Adipose tissue (tissue), 3 donors: ENCODE results near the gene IRS2. TPM values are rescaled to one million over a fixed set of nuclear protein-coding genes. Genes with fewer than 3 reads are reported as not detected.

Source experiments
- H3K27ac ChIP-seq: one replicate; pipeline ENCODE4 v1.5.1; 2013; ENCODE audit warnings: low read depth, low read length
- WGBS, 3 donors: extraction: QIAGEN DNeasy Blood & Tissue Kit; methylation state at CpG; one replicate each; pipeline ENCODE4 v1.1.7; 2013; 5-methylcytosine and 5-hydroxymethylcytosine counted together
- polyA plus RNA-seq, 3 donors: library from polyadenylated mRNA; stranded (reverse); fragments of 200-250 nt; gene quantifications; one replicate each; pipeline ENCODE4 v1.2.3, GENCODE V29; 2013
- donor health status: healthy with polysubstance abuse.
- donor health status: Bipolar disorder and iron deficiency.
- donor health status: healthy.

Gene IRS2
- polyA plus RNA-seq, 3 donors = 3.8 to 45.7 (median 8.2) TPM

- no peak overlapping the region for H3K27ac ChIP-seq
- 67 to 73% (median 71%) methylated on average over 73 to 81 of the region's 81 CpGs for WGBS, 3 donors
Measured at GRCh38 chr13:109783815-109784589, 2.4 kb downstream of the IRS2 start.

DNA sequence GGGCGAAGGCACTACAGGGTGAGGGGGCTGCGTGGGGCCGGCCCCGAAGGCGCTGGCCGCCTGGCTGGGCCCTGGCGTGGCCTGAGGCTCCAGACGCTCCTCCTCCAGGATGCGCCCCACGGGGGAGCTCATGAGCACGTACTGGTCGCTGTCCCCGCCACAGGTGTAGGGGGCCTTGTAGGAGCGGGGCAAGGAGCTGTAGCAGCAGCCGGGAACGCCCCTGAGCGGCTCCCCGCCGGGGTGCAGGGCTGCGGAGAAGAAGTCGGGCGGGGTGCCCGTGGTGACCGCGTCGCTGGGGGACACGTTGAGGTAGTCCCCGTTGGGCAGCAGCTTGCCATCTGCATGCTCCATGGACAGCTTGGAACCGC lies 3.0 kb downstream of the IRS2 start:
- WGBS, 3 donors = 86 to 96% (median 95%) methylated on average over 26 to 29 of the region's 29 CpGs
- H3K27ac ChIP-seq = no peak overlapping the region

DNA sequence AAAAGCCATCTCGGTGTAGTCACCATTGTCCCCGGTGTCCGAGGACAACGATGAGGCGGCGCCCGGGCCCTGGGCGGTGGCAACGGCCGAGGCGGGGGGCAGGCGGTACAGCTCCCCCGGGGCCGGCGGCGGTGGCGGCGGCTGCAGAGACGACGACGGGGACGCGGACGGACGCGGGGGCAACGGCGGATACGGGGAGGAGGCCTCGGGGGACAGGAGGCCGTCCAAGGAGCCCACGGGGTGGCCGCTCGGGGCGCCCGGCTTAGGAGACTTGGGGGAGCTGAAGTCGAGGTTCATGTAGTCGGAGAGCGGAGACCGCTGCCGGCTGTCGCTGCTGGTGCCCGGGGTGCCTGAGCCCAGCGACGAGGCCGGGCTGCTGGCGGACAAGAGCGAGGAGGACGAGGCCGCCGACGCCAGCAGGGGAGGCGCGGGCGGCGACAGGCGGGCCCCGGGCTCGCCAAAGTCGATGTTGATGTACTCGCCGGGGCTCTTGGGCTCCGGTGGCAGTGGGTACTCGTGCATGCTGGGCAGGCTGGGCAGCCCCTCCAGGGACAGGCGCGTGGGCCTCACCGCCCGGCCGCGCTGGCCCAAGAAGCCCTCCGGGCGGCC lies 3.5 kb downstream of the IRS2 start:
- 95 to 98% (median 98%) methylated on average over 64 to 72 of the region's 72 CpGs for WGBS, 3 donors
- no peak overlapping the region for H3K27ac ChIP-seq

- 93 to 96% (median 96%) methylated on average over 75 to 77 of the region's 77 CpGs for WGBS, 3 donors
- no peak overlapping the region for H3K27ac ChIP-seq
Measured at GRCh38 chr13:109782066-109782822, 4.1 kb downstream of the IRS2 start.

GRCh38 chr13:109781384-109782065 lies 4.9 kb downstream of the IRS2 start:
- WGBS, 3 donors = 58 to 71% (median 65%) methylated on average over 28 of the region's 28 CpGs

GRCh38 chr13:109780845-109781383 lies 5.5 kb downstream of the IRS2 start:
- 48 to 67% (median 65%) methylated on average over 11 of the region's 11 CpGs for whole genome bisulfite sequencing, 3 donors
- H3K27ac ChIP-seq = no peak overlapping the region

More at GRCh38 chr13:109781384-109782065, 4.9 kb downstream of the IRS2 start:
- H3K27ac ChIP-seq = no peak overlapping the region

GRCh38 chr13:109779876-109780510 lies 6.4 kb downstream of the IRS2 start:
- no peak overlapping the region for H3K27ac ChIP-seq
- 66 to 73% (median 72%) methylated on average over 7 of the region's 7 CpGs for WGBS, 3 donors

GRCh38 chr13:109779074-109779473 lies 7.3 kb downstream of the IRS2 start:
- H3K27ac ChIP-seq = no peak overlapping the region
- WGBS, 3 donors = 39 to 56% (median 46%) methylated on average over 4 of the region's 4 CpGs

DNA sequence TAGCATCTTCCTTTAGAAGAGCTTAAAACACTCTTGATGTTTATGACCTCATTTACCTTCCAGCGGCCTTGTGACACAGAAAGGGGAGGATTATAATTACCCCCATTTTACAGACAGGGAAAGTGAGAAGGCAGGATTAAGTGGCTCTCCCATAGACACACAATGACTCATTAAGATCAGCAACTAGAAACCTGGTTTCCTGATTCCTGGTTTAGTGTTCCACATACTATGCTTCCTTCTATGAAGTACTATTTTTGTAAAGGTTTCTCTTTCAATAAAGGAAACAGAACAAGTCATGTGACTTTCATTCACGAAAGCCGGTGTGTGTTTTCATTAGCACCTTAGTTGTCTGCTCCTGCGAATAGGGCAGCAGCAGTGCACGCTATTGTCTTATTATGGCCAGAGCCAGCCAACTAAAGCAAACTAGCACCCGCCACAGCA lies 8.3 kb downstream of the IRS2 start:
- no peak overlapping the region for H3K27ac ChIP-seq
- 39 to 48% (median 47%) methylated on average over 6 of the region's 6 CpGs for WGBS, 3 donors

- no peak overlapping the region for H3K27ac ChIP-seq
Measured at GRCh38 chr13:109776575-109776974, 9.8 kb downstream of the IRS2 start.

DNA sequence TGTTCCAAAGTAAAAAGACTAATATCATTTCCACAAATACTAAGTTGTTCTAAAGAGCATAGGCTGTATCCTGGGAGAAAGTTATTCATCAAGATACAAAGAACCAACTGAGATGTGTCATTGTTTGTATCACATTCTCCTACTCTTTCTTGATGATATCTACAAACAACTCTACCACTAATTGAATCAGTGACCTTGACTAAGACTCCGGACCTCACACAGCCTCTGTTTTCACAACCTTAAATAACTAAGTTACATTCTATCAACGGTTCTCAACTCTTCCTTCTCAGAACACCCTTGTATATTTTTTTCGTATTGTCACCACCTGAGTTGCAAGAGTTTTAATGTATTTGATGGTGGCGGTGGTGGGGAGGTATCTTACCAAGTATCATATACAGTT lies 12.6 kb downstream of the IRS2 start:
- 65 to 95% (median 90%) methylated on average over 4 of the region's 4 CpGs for WGBS, 3 donors
- no peak overlapping the region for H3K27ac ChIP-seq

- 95% methylated on average over 6 of the region's 6 CpGs for WGBS, 3 donors
- H3K27ac ChIP-seq = no peak overlapping the region
Measured at GRCh38 chr13:109773276-109773675, 13.1 kb downstream of the IRS2 start.

DNA sequence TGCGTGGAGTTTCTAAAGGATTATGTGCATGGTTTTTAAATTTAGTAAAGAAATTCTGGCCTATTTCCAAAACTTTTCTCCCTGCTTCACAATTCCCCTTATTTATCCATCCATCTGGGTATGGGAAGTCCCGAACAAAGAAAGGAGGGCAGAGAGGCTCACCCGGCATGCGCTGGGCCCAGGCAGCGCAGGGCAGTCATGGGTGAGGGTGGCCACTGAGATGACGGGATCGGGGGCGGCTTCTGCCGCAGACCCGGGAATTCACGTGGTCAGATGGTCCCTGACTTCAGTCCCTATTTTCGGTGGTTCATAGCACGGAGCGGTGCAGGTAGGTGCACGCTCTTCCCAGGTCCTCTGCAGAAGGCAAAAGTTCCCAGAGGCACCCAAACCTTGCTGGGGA lies 14.5 kb downstream of the IRS2 start:
- no peak overlapping the region for H3K27ac ChIP-seq
- 89 to 95% (median 91%) methylated on average over 15 of the region's 15 CpGs for WGBS, 3 donors

- H3K27ac ChIP-seq = no peak overlapping the region
- 95 to 96% (median 95%) methylated on average over 6 of the region's 6 CpGs for WGBS, 3 donors
Measured at GRCh38 chr13:109770436-109770835, 15.9 kb downstream of the IRS2 start.

GRCh38 chr13:109769921-109770320 lies 16.5 kb downstream of the IRS2 start:
- WGBS, 3 donors = 85 to 91% (median 90%) methylated on average over 5 of the region's 5 CpGs
- H3K27ac ChIP-seq = no peak overlapping the region

- H3K27ac ChIP-seq = no peak overlapping the region
- 74 to 84% (median 84%) methylated on average over 4 of the region's 4 CpGs for WGBS, 3 donors
Measured at GRCh38 chr13:109769275-109769674, 17.1 kb downstream of the IRS2 start.

- 91 to 95% (median 94%) methylated on average over 10 of the region's 10 CpGs for WGBS, 3 donors
- no peak overlapping the region for H3K27ac ChIP-seq
Measured at GRCh38 chr13:109768616-109769015, 17.8 kb downstream of the IRS2 start.

DNA sequence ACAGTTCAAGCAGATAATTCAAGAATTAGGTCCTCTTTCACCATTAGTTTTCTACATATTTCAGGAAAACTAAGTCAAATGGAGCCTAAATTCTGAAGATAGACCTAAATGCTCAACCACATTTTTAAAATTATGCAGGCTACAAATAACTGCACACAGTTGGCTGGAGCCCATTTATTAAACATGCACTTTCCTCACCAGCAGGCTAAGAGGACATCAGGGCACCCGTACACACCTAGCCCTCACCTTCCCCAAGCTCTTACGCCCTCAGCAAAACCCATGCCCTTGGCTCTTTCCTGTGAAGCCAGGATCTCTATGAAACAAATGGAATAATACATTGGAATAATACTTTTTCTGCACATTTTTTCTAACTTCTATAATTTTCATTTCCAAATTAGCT lies 18.2 kb downstream of the IRS2 start:
- no peak overlapping the region for H3K27ac ChIP-seq
- 92 to 99% (median 94%) methylated on average over 2 of the region's 2 CpGs for WGBS, 3 donors
